GM23248 (cell line): ENCODE results near the gene ST6GALNAC3.

Experiments used
- EZH2 ChIP-seq: fragments of 200-600 bp; sonication (generic); IDR thresholded peaks from 2 replicates; pipeline ENCODE4 v1.6.1; 2018; ENCODE audit warnings: antibody characterized with exemption, mild to moderate bottlenecking; ENCODE audit not compliant: insufficient read depth, poor library complexity, severe bottlenecking
- EZH2phosphoT487 ChIP-seq: fragments of 200-600 bp; sonication (generic); IDR thresholded peaks from 2 replicates; pipeline ENCODE4 v1.6.1; 2018; ENCODE audit warnings: antibody characterized with exemption, moderate library complexity, mild to moderate bottlenecking, low read depth; ENCODE audit not compliant: insufficient read depth

DNA sequence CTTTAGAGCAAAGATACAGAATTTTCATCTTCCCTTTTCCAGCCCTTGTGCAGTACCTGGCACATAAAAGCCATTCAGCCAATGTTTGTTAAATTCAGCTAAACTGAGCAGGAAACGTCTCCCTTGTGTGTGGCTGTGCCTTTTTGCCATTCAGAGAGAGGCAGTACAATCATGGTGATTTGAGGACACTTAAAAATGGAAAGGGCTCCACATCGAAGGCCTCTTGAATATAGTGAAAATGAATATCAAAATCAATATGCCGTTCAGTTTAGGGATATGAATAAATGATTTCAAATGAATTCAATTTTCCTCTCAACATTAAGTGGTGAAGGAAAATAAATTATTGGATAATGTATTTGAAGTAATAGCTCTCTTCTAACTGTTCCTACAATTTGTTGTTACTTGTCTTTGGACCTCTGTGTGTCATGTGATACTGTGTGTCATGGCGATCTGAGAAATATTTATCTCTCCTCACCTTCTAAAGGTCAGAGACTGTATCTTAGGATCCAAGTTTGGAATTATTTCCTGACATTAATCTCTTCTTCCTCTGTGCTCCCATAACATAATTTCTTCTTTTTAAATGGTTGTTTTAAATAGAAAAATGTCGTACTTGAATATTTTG lies 437.1 kb downstream of the ST6GALNAC3 start:
- TF ChIP-seq EZH2phosphoT487 (no peak), EZH2 (no peak)
